ENCODE measurements around the gene IQCF5.
"Not testable (repeated sequence)": the region's sequence is repeated elsewhere in the genome, so short reads cannot be mapped to it uniquely, and the experiment has no call there.

IQCF5 gene

GRCh38 chr3:51875501-51875900 lies at the start of gene IQCF5:
Gene IQCF5 (minus strand): TSS chr3:51875601. CDS start chr3:51875531, 70 bp downstream.
- DNase-seq (ENCODE audit: low spot score), result no peak

GRCh38 chr3:51921081-51921578 lies 45.7 kb upstream of the IQCF5 start:
- no peak for DNase-seq (ENCODE audit: low spot score)

- no peak for DNase-seq (ENCODE audit: low spot score)
Observed at GRCh38 chr3:51916418-51916817, 41.0 kb upstream of the IQCF5 start.

- no peak for DNase-seq (ENCODE audit: low spot score)
Observed at GRCh38 chr3:51908026-51908425, 32.6 kb upstream of the IQCF5 start.

GRCh38 chr3:51904034-51904823 lies 28.8 kb upstream of the IQCF5 start:
- no peak for DNase-seq (ENCODE audit: low spot score)

- DNase-seq (ENCODE audit: low spot score), result not testable (repeated sequence)
Observed at GRCh38 chr3:51902361-51902760, 27.0 kb upstream of the IQCF5 start.

GRCh38 chr3:51900043-51900442 lies 24.6 kb upstream of the IQCF5 start:
- not testable (repeated sequence) for DNase-seq (ENCODE audit: low spot score)

- no peak for DNase-seq (ENCODE audit: low spot score)
Observed at GRCh38 chr3:51897391-51897790, 22.0 kb upstream of the IQCF5 start.

- DNase-seq (ENCODE audit: low spot score), result no peak
Observed at GRCh38 chr3:51896607-51897305, 21.4 kb upstream of the IQCF5 start.

- no peak for DNase-seq (ENCODE audit: low spot score)
Observed at GRCh38 chr3:51894939-51895338, 19.5 kb upstream of the IQCF5 start.

GRCh38 chr3:51894391-51894790 lies 19.0 kb upstream of the IQCF5 start:
- DNase-seq (ENCODE audit: low spot score), result no peak

- DNase-seq (ENCODE audit: low spot score), result no peak
Observed at GRCh38 chr3:51891242-51892039, 16.0 kb upstream of the IQCF5 start.

GRCh38 chr3:51888463-51889105 lies 13.2 kb upstream of the IQCF5 start:
- DNase-seq (ENCODE audit: low spot score), result no peak

- DNase-seq (ENCODE audit: low spot score), result no peak
Observed at GRCh38 chr3:51887620-51888019, 12.2 kb upstream of the IQCF5 start.

GRCh38 chr3:51886447-51886846 lies 11.0 kb upstream of the IQCF5 start:
- DNase-seq (ENCODE audit: low spot score), result no peak

- no peak for DNase-seq (ENCODE audit: low spot score)
Observed at GRCh38 chr3:51879937-51880336, 4.5 kb upstream of the IQCF5 start.

GRCh38 chr3:51876186-51876585 lies 785 bp upstream of the IQCF5 start:
- DNase-seq (ENCODE audit: low spot score), result no peak

- DNase-seq (ENCODE audit: low spot score), result no peak
Observed at GRCh38 chr3:51874889-51875288, 512 bp downstream of the IQCF5 start.

- DNase-seq (ENCODE audit: low spot score), result no peak
Observed at GRCh38 chr3:51874411-51874810, 990 bp downstream of the IQCF5 start.

- no peak for DNase-seq (ENCODE audit: low spot score)
Observed at GRCh38 chr3:51873876-51874275, 1.5 kb downstream of the IQCF5 start.

GRCh38 chr3:51873253-51873766 lies 2.1 kb downstream of the IQCF5 start:
- no peak for DNase-seq (ENCODE audit: low spot score)

GRCh38 chr3:51869304-51869703 lies 6.1 kb downstream of the IQCF5 start:
- DNase-seq (ENCODE audit: low spot score), result no peak
